Right lobe of liver (tissue), 6 donors: ENCODE results near the gene CHN2. TPM values are rescaled to one million over a fixed set of nuclear protein-coding genes. Genes with fewer than 3 reads are reported as not detected.
A peak's percentile ranks its signal among the peaks of the same experiment; 100 is the strongest.

Experiments used
- ATAC-seq, 4 donors: fragments of 200-7000 bp; cut with Tn5 transposase; one replicate each; pipeline ENCODE4 v1.9.1; 2020; ENCODE audit warnings: mild to moderate bottlenecking in 4 of 4, moderate library complexity in 4 of 4
- DNase-seq, 3 donors: peaks; one replicate each; pipeline ENCODE4 v3.0.0-alpha.2; 2020
- H3K27ac ChIP-seq, 3 donors: fragments of 200-600 bp; one replicate each; pipeline ENCODE4 v1.8.0; 2022
- H3K27me3 ChIP-seq, 2 donors: fragments of 200-600 bp; one replicate each; pipeline ENCODE4 v1.8.0; 2022
- H3K36me3 ChIP-seq, 4 donors: fragments of 200-600 bp; sonication (generic) in 1 of 4; one replicate each; pipeline versions ENCODE4 v1.5.1 to v1.8.0; 2017 to 2022; ENCODE audit warnings: control low read depth in 1 of 4
- H3K4me1 ChIP-seq, 4 donors: fragments of 200-600 bp; sonication (generic) in 1 of 4; one replicate each; pipeline versions ENCODE4 v1.5.1 to v1.8.0; 2017 to 2022; ENCODE audit warnings: control low read depth in 1 of 4
- H3K4me3 ChIP-seq, 3 donors: fragments of 200-600 bp; one replicate each; pipeline ENCODE4 v1.8.0; 2022
- H3K9me3 ChIP-seq, 4 donors: fragments of 200-600 bp; sonication (generic) in 1 of 4; one replicate each; pipeline versions ENCODE4 v1.5.1 to v1.8.0; 2017 to 2022; ENCODE audit warnings: control low read depth in 1 of 4
- POLR2A ChIP-seq: fragments of 450-650 bp; IDR thresholded peaks from one replicate; pipeline ENCODE4 v1.6.1; 2017; ENCODE audit warnings: antibody characterized with exemption, mild to moderate bottlenecking
- whole genome bisulfite sequencing: methylation state at CpG from one replicate; pipeline ENCODE4 v1.1.6; 2018; ENCODE audit warnings: low coverage, low lambda C conversion rate; ENCODE audit not compliant: insufficient coverage; ENCODE audit errors: missing lambda C conversion rate; 5-methylcytosine and 5-hydroxymethylcytosine counted together
- intact Hi-C, 2 donors: fragments of 100-400 bp; cut with DNase I; formaldehyde crosslinking; loops; one replicate each; pipeline versions ENCODE4 v1.11.2 to v1.14.1; 2022
- total RNA-seq, 6 experiments: library from RNA; depleted of rRNA in 2 of 6; stranded (reverse); fragments of >200 nt in 2 of 6; fragmentation: NEBNext Ultra II Directional in 3 of 6; extraction: Animal tissue kit (Norgen Biotek cat#: 25700) in 3 of 6; gene quantifications; one replicate each; pipeline versions ENCODE4 v1.1.0 to v1.2.4, GENCODE V29; 2016 to 2023
- TF ChIP-seq, protein P1 (sequence below), 4 donors: fragments of 200-600 bp in 3 of 4; fragments of 450-650 bp in 1 of 4; IDR thresholded peaks; one replicate each; pipeline versions ENCODE4 v1.5.1 to v1.8.0; 2016 to 2022; ENCODE audit warnings: antibody characterized with exemption in 4 of 4, mild to moderate bottlenecking in 2 of 4
- donor health status: DM: no; HTN: yes; CAD: no.
- donor health status: DM: no; HTN: no; CAD: no.
- donor health status: DM: no; HTN: no; CAD: no.
- donor health status: DM: no; HTN: yes; CAD: no.
- donor health status: DM: no; HTN: yes; CAD: no.

The CHN2 gene
- total RNA-seq, 6 experiments from 2014 or later, result 20.1 to 57.7 (median 31.5) TPM

DNA sequence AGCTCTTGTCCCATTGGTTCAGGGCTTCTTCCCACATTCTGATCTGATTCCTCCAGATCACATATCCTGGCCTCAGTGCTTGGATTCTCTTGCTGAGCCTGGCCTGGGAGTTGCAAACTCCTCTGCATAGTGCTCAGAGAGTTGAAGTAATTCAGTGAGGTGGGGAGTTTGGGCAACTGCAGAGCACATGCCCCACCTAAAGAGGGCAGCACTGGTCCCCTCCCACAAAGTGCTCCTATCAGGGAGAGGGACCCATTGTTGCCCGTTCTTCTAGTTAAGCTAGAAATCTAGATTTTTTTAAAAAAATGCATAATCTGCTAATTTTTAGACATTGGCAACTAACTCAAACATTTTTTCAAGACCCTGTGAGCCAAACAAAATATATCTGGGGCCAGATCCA lies 45.1 kb downstream of the CHN2 start:
- intact Hi-C loops, result no loop called here
- ATAC-seq (peak; percentile 70 to 78 (median 74)), DNase-seq (peak in 1 of 3 donors; percentile 34)
- H3K4me3 ChIP-seq, result no peak overlapping the region
- H3K4me1 ChIP-seq, result peaks cover 0 to 14% (median 6%) of the 10 kb centered on the region in 4 donors
- 90% methylated on average over 1 of the region's 1 CpG for WGBS
- no peak overlapping the region for H3K27ac ChIP-seq
- no peaks in the 10 kb centered on the region for H3K9me3 ChIP-seq
- no peak for TF ChIP-seq POLR2A
- TF ChIP-seq, protein P1, sequence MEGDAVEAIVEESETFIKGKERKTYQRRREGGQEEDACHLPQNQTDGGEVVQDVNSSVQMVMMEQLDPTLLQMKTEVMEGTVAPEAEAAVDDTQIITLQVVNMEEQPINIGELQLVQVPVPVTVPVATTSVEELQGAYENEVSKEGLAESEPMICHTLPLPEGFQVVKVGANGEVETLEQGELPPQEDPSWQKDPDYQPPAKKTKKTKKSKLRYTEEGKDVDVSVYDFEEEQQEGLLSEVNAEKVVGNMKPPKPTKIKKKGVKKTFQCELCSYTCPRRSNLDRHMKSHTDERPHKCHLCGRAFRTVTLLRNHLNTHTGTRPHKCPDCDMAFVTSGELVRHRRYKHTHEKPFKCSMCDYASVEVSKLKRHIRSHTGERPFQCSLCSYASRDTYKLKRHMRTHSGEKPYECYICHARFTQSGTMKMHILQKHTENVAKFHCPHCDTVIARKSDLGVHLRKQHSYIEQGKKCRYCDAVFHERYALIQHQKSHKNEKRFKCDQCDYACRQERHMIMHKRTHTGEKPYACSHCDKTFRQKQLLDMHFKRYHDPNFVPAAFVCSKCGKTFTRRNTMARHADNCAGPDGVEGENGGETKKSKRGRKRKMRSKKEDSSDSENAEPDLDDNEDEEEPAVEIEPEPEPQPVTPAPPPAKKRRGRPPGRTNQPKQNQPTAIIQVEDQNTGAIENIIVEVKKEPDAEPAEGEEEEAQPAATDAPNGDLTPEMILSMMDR (IDR thresholded peaks at IDR 0.05), result peak; percentile 44 to 77 (median 58)
- H3K27me3 ChIP-seq, result no peaks in the 10 kb centered on the region
- no peaks in the 10 kb centered on the region for H3K36me3 ChIP-seq

DNA sequence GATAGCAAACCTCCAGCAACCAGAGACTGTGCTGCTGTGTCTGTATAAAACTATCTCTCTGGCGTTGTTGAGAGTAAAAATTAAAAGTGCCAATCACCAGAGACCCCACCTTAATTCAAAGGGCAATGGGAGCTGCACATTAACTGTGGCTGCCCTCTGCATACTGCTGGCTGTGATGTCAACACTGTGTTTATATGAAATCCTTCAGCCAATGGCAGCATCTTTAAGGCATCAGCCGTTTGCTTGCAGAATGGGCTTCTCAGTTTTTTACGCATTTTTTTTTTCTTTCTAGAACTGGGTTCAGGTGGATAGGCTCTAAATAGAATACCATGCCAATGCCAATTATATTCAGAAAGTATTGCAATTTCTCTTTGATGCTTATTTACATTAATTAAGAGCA lies 47.7 kb downstream of the CHN2 start:
- Histone ChIP-seq H3K36me3 (no peaks in the 10 kb centered on the region), H3K4me1 (peaks cover 0 to 14% (median 7%) of the 10 kb centered on the region in 4 donors), H3K27me3 (no peaks in the 10 kb centered on the region), H3K4me3 (no peak overlapping the region), H3K9me3 (no peaks in the 10 kb centered on the region), H3K27ac (no peak overlapping the region)
- no peak for ATAC-seq
- TF ChIP-seq, protein P1 (IDR thresholded peaks at IDR 0.05), result no peak
- TF ChIP-seq POLR2A, result no peak
- 80% methylated on average over 3 of the region's 3 CpGs for WGBS
- no peak for DNase-seq
- intact Hi-C loops, result no loop called here

DNA sequence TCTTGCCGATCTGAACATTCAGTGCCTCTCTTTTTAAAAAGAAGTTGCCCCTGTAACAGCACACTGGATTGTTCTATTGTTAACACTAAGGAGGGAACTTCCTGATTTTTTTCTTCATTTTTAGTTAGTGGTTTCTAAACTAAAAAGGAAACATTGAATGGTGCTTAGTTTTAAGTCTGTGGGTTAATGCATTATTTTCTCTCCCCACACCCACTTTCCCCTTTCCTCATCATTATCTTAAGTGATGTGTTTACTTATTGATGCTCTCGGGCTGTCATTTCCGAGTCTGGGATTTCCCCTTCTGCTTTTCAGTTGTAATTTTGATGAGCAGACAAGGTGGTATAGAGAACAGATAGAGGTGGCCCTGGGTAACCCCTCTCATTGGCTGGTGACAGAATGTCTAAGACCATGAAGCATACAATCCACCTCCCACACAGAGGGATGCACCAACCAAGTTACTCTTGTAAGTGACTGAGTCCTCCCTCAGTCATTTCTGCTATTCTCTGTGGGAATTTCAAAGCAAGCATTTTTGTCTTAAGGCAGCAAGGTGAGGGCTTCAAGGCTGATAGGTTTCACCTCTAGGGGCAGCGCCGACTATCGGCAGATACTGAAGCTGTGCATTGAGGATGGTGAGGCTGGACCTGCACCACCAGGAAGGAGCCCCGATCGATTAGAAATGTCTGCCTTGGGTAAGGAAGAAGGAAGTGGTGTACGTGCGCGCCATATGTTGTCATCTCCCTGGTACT lies 49.5 kb downstream of the CHN2 start:
- intact Hi-C loops, result no loop called here
- DNase-seq, result no peak
- WGBS, result 53% methylated on average over 8 of the region's 11 CpGs

DNA sequence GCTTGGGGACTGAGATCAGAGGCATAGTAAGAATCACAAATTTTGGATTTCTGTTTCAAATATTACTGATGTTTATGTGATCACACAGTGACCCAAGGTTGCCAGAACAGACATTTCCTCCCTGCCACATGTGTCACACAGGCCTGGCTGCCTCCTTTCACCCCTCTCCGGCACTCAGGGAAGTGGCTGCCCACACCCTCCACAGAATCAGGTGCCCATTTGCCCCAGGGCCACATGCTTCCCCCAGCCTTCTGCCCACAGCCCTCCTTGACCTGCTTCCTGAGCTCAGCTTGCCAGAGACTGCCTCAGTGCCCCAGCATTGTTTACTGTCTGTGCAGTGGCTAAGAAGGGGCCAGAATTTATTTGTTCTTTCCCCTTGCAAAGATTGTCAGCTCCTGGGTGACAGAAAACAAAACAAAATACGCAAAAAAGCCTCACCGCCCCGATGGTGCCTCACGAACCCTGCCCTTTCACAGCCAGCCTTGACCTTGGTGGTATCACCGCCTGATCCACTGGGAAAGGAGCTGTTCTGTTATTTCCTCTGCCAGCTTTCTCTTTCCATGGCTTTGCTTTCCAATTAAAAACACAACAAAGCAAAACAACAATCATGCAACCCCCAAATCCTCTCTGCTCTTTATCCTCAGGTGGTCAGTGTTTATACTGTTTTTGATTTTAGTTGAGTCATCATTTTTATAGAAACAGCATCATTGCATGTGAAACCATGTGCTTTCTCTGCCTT lies 52.8 kb downstream of the CHN2 start:
- TF ChIP-seq POLR2A, result no peak
- TF ChIP-seq, protein P1 (IDR thresholded peaks at IDR 0.05), result no peak
- DNase-seq (no peak), ATAC-seq (peak; percentile 17 to 57 (median 30))
- Histone ChIP-seq H3K27me3 (no peaks in the 10 kb centered on the region), H3K4me1 (peaks cover 0 to 36% (median 17%) of the 10 kb centered on the region in 4 donors), H3K9me3 (no peaks in the 10 kb centered on the region), H3K36me3 (no peaks in the 10 kb centered on the region), H3K4me3 (no peak overlapping the region), H3K27ac (peak overlapping the region; percentile 7 to 79 (median 17))
- WGBS, result 10% methylated on average over 5 of the region's 6 CpGs
- intact Hi-C loops, result no loop called here

More for the DNA sequence above, 49.5 kb downstream of the CHN2 start:
- H3K27me3 ChIP-seq, result no peaks in the 10 kb centered on the region
- no peaks in the 10 kb centered on the region for H3K9me3 ChIP-seq
- no peak overlapping the region for H3K4me3 ChIP-seq
- no peak overlapping the region for H3K27ac ChIP-seq
- no peak for TF ChIP-seq POLR2A
- TF ChIP-seq, protein P1 (IDR thresholded peaks at IDR 0.05), result peak in 2 of 4 donors; percentile 6 to 21
- no peaks in the 10 kb centered on the region for H3K36me3 ChIP-seq
- ATAC-seq, result no peak
- peaks cover 0 to 24% (median 11%) of the 10 kb centered on the region in 4 donors for H3K4me1 ChIP-seq
